Trophoblast cell (in vitro differentiated cells and primary cell): Measurements from ENCODE around the gene ZWINT. TPM values are rescaled to one million over a fixed set of nuclear protein-coding genes. Genes with fewer than 3 reads are reported as not detected.

Source experiments
- DNase-seq, 2 donors: peaks; one replicate each; pipeline ENCODE4 v3.0.0-alpha.2; 2016
- H2AFZ ChIP-seq: 2 replicates; pipeline ENCODE4 v1.6.1; 2013; ENCODE audit warnings: low read length, moderate library complexity, mild to moderate bottlenecking; ENCODE audit not compliant: insufficient read depth, poor library complexity
- H2AK5ac ChIP-seq: 2 replicates; pipeline ENCODE4 v1.6.1; 2013; ENCODE audit warnings: mild to moderate bottlenecking, low read length
- H2BK120ac ChIP-seq: 2 replicates; pipeline ENCODE4 v1.6.1; 2013; ENCODE audit warnings: low read length, mild to moderate bottlenecking, moderate library complexity; ENCODE audit not compliant: insufficient read depth, poor library complexity
- H2BK12ac ChIP-seq: 2 replicates; pipeline ENCODE4 v1.6.1; 2013; ENCODE audit warnings: mild to moderate bottlenecking, low read length, moderate library complexity
- H2BK5ac ChIP-seq: 2 replicates; pipeline ENCODE4 v1.6.1; 2013; ENCODE audit warnings: low read length, low read depth, moderate library complexity, mild to moderate bottlenecking; ENCODE audit not compliant: poor library complexity
- H3K14ac ChIP-seq: 2 replicates; pipeline ENCODE4 v1.6.1; 2013; ENCODE audit warnings: mild to moderate bottlenecking, low read length
- H3K18ac ChIP-seq: 2 replicates; pipeline ENCODE4 v1.6.1; 2013; ENCODE audit warnings: mild to moderate bottlenecking, low read length
- H3K23ac ChIP-seq: 2 replicates; pipeline ENCODE4 v1.6.1; 2013; ENCODE audit warnings: low read length
- H3K27ac ChIP-seq: 2 replicates; pipeline ENCODE4 v1.5.1; 2013; ENCODE audit warnings: low read depth, mild to moderate bottlenecking, inconsistent platforms, low read length, moderate library complexity
- H3K27me3 ChIP-seq: 2 replicates; pipeline ENCODE4 v1.6.1; 2013; ENCODE audit warnings: inconsistent platforms, mild to moderate bottlenecking, low read length, moderate library complexity; ENCODE audit not compliant: insufficient read depth
- H3K36me3 ChIP-seq, 2 experiments: 1 replicate in 1 of 2; 2 replicates in 1 of 2; pipeline ENCODE4 v1.6.1; 2013; ENCODE audit warnings: low read length in 2 of 2, mild to moderate bottlenecking in 2 of 2, moderate library complexity in 1 of 2; ENCODE audit not compliant: insufficient read depth in 2 of 2, control insufficient read depth in 1 of 2
- H3K4ac ChIP-seq: 2 replicates; pipeline ENCODE4 v1.6.1; 2013; ENCODE audit warnings: low read depth, mild to moderate bottlenecking, low read length, moderate library complexity
- H3K4me1 ChIP-seq, 2 experiments: 1 replicate in 1 of 2; 2 replicates in 1 of 2; pipeline ENCODE4 v1.6.1; 2013; ENCODE audit warnings: low read length in 2 of 2, mild to moderate bottlenecking in 2 of 2, moderate library complexity in 1 of 2; ENCODE audit not compliant: insufficient read depth in 2 of 2, control insufficient read depth in 1 of 2
- H3K4me2 ChIP-seq: 2 replicates; pipeline ENCODE4 v1.6.1; 2013; ENCODE audit warnings: inconsistent platforms, mild to moderate bottlenecking, low read length, moderate library complexity
- H3K4me3 ChIP-seq: 2 replicates; pipeline ENCODE4 v1.5.1; 2013; ENCODE audit warnings: mild to moderate bottlenecking, low read depth, low read length, inconsistent platforms
- H3K79me1 ChIP-seq: one replicate; pipeline ENCODE4 v1.6.1; 2013; ENCODE audit warnings: low read length
- H3K79me2 ChIP-seq: 2 replicates; pipeline ENCODE4 v1.6.1; 2013; ENCODE audit warnings: low read length, mild to moderate bottlenecking; ENCODE audit not compliant: control insufficient read depth, insufficient read depth, poor library complexity
- H3K9ac ChIP-seq: 2 replicates; pipeline ENCODE4 v1.6.1; 2013; ENCODE audit warnings: mild to moderate bottlenecking, low read length
- H3K9me3 ChIP-seq: 2 replicates; pipeline ENCODE4 v1.6.1; 2013; ENCODE audit warnings: low read depth, mild to moderate bottlenecking, control low read depth, inconsistent platforms, low read length; ENCODE audit not compliant: insufficient read depth
- H4K12ac ChIP-seq: 2 replicates; pipeline ENCODE4 v1.6.1; 2013; ENCODE audit warnings: low read depth, mild to moderate bottlenecking, low read length, moderate library complexity
- H4K8ac ChIP-seq: 2 replicates; pipeline ENCODE4 v1.6.1; 2013; ENCODE audit warnings: low read depth, mild to moderate bottlenecking, low read length, moderate library complexity
- H4K91ac ChIP-seq: one replicate; pipeline ENCODE4 v1.6.1; 2013; ENCODE audit warnings: low read depth, mild to moderate bottlenecking, low read length, moderate library complexity
- WGBS: extraction: QIAGEN DNeasy Blood & Tissue Kit; methylation state at CpG from one replicate; pipeline ENCODE4 v1.1.7; 2013; ENCODE audit warnings: missing lambda C conversion rate; ENCODE audit not compliant: insufficient read length, insufficient coverage; ENCODE audit errors: extremely low coverage; 5-methylcytosine and 5-hydroxymethylcytosine counted together
- polyA plus RNA-seq: library from polyadenylated mRNA; stranded (reverse); fragments of 200-250 nt; gene quantifications from 2 replicates; pipeline ENCODE4 v1.2.3, GENCODE V29; 2013

The ZWINT gene, protein sequence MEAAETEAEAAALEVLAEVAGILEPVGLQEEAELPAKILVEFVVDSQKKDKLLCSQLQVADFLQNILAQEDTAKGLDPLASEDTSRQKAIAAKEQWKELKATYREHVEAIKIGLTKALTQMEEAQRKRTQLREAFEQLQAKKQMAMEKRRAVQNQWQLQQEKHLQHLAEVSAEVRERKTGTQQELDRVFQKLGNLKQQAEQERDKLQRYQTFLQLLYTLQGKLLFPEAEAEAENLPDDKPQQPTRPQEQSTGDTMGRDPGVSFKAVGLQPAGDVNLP
- polyA plus RNA-seq: 38.0 and 39.0 TPM in 2 replicates

DNA sequence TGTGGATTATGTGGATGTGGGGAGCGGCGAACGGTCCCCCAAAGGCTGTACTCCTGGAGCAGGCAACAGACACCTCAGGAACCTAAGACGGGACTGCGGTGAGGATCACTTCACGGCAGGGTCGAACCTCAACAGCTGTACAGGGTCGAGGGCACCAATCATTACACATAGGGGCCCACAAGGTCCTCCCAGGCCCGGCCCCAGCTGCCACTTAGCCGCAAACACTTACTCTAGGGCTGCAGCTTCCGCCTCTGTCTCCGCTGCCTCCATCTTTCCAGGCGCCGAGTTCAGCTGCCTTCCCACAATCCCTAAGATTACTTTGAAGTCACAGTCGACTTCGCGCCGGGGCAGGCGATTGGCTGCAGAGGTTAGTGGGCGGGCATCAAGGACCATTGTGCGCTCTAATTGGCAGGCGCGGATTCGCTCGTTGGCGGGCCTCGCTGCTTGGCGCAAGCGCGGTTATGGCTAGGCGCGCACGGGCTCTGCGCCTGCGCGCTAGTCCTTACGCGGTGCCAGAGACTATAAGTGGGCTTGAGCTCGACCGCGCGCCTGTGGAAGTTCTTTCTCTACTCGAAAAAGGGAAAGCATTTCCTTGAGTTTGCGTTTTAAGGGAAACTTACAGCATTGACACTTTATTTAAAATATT is at the start of gene ZWINT:
ZWINT (minus strand) TSS at position 293 of the 646 bp plus-strand sequence; CDS start at position 270, 23 bp downstream.
- H2BK12ac ChIP-seq: no peak within 1 kb of the TSS
- peak within 1 kb of the TSS; percentile 71 for H3K4ac ChIP-seq
- peaks cover 18 to 23% of the 10 kb centered on the region in 2 experiments for H3K36me3 ChIP-seq
- no CpG with 5 or more reads among the region's 44 CpGs for WGBS
- H4K12ac ChIP-seq: peak within 1 kb of the TSS; percentile 61
- H2BK120ac ChIP-seq: no peak within 1 kb of the TSS
- H3K27ac ChIP-seq: no peak within 1 kb of the TSS
- H3K18ac ChIP-seq: peak within 1 kb of the TSS; percentile 71
- peak within 1 kb of the TSS; percentile 36 for H2BK5ac ChIP-seq
- peaks cover 4% of the 10 kb centered on the region for H3K79me2 ChIP-seq
- peak; percentile 99 for DNase-seq
- H3K9ac ChIP-seq: peak within 1 kb of the TSS; percentile 85
- peak within 1 kb of the TSS; percentile 31 for H4K91ac ChIP-seq
- H4K8ac ChIP-seq: peak within 1 kb of the TSS; percentile 86
- peaks cover 7% of the 10 kb centered on the region in 2 experiments for H3K4me1 ChIP-seq
- peak within 1 kb of the TSS; percentile 38 for H2AFZ ChIP-seq
- no peaks in the 10 kb centered on the region for H3K27me3 ChIP-seq
- peak within 1 kb of the TSS; percentile 72 for H3K4me2 ChIP-seq
- peak within 1 kb of the TSS; percentile 68 for H3K14ac ChIP-seq
- peaks cover 3% of the 10 kb centered on the region for H3K79me1 ChIP-seq
- H3K4me3 ChIP-seq: peak within 1 kb of the TSS; percentile 90
- H2AK5ac ChIP-seq: no peak within 1 kb of the TSS
- no peaks in the 10 kb centered on the region for H3K9me3 ChIP-seq
- no peak within 1 kb of the TSS for H3K23ac ChIP-seq

DNA sequence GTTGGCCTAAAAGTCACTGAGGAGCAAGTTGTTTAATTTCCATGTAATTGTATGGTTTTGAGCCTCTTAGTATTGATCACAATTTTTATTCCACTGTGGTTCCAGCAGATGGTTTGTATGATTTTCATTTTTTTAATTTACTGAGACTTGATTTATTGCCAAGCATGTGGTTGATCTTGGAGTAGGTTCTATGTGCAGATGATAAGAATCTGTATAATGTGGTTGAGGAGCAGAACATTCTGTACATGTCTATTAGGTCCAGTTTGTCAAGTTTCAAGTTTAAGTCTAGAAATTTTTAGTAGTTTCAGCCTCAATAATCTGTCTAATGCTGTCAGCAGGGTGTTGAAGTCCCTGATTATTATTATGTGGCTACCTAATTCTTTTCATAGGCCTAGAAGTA is 22.7 kb upstream of the ZWINT start:
- Histone ChIP-seq H3K27me3 (no peaks in the 10 kb centered on the region), H4K8ac (no peak overlapping the region), H3K4ac (no peak overlapping the region), H4K91ac (no peak overlapping the region), H3K4me2 (no peak overlapping the region), H3K18ac (no peak overlapping the region), H3K23ac (no peak overlapping the region), H2AK5ac (no peak overlapping the region), H2BK12ac (no peak overlapping the region), H3K9me3 (no peaks in the 10 kb centered on the region), H3K79me1 (no peaks in the 10 kb centered on the region), H2AFZ (no peak overlapping the region), H3K4me3 (no peak overlapping the region), H3K79me2 (no peaks in the 10 kb centered on the region), H4K12ac (no peak overlapping the region), H3K9ac (no peak overlapping the region), H3K14ac (no peak overlapping the region), H3K27ac (no peak overlapping the region), H3K36me3 (no peaks in the 10 kb centered on the region), H2BK5ac (no peak overlapping the region), H3K4me1 (no peaks in the 10 kb centered on the region), H2BK120ac (no peak overlapping the region)
- no peak for DNase-seq

DNA sequence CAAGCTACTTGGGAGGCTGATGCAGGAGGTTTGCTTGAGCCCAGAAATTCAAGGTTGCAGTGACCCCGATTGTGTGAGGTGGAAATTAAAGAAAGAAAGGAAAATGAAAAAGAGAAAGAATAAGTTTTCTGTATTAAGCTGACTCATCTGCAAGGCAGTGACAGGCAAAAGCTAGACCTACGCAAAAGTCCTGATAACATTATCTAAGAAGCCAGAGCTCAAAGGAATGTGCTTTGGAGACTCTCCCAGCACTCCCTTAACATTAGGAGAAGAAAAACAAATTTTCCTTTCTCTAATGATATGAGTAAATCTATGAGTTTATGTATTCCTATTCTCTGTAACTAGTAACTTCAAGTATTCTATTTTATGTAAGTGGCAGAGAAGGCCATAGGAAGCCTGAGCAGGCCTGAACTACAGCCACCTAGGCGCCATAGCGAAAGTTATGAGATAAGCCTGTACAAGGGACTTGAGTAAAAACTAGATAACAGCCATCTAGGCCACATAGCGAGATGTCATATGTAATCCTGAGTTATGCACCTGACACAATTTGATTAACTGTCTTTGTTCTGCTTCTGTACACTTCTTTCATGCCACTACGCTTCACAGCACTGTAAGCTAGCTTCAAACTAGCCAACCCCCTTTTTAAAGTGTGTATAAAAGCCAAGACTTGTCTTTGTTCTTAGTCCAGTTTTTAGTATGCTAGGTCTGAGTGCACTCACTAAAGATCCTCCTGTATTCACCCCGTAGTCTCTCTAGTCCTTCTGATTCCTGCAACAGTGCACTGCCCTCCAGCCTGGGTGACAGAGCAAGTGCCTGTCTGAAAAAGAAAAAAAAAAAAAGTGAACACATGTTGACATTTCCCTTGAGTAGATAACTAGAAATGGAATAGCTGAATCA is 9.4 kb upstream of the ZWINT start:
- Histone ChIP-seq H2AK5ac (no peak overlapping the region), H3K9ac (no peak overlapping the region), H3K4ac (no peak overlapping the region), H3K4me2 (no peak overlapping the region), H3K14ac (no peak overlapping the region), H3K36me3 (no peaks in the 10 kb centered on the region), H3K27me3 (no peaks in the 10 kb centered on the region), H3K23ac (no peak overlapping the region), H2BK120ac (no peak overlapping the region), H2AFZ (no peak overlapping the region), H2BK12ac (no peak overlapping the region), H3K27ac (no peak overlapping the region), H2BK5ac (no peak overlapping the region), H3K79me2 (no peaks in the 10 kb centered on the region), H3K4me1 (no peaks in the 10 kb centered on the region), H3K9me3 (peaks cover 2% of the 10 kb centered on the region), H4K12ac (no peak overlapping the region), H3K79me1 (no peaks in the 10 kb centered on the region), H3K18ac (no peak overlapping the region), H3K4me3 (no peak overlapping the region), H4K8ac (no peak overlapping the region), H4K91ac (no peak overlapping the region)
- DNase-seq: peak in 1 of 2 donors; percentile 22
- WGBS: no CpG with 5 or more reads among the region's 7 CpGs

DNA sequence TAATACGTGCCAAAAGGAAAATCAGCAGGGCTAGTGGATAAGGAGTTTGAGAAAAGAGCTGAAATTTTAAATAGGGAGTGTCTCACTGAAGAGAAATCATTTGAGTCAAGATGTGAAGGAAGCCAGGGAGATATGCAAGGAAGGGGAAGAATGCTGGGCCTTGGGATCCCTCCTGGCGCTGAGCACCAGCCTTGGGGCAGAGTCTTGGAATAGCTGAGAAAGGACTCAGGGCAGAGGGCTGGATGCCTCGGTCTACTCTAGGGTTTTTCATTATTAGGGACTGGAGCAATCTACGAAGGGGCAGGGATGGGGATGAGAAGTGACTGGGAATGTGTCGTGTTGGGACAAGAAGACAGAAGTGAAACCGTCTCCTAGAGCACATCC is 484 bp downstream of the ZWINT start:
- Histone ChIP-seq H3K4me3 (peak overlapping the region; percentile 90), H3K27ac (no peak overlapping the region), H3K18ac (peak overlapping the region; percentile 71), H3K14ac (peak overlapping the region; percentile 68), H2AFZ (peak overlapping the region; percentile 38), H2AK5ac (no peak overlapping the region), H3K9me3 (no peaks in the 10 kb centered on the region), H2BK12ac (no peak overlapping the region), H3K4me1 (peaks cover 7% of the 10 kb centered on the region in 2 experiments), H4K8ac (peak overlapping the region; percentile 85), H3K4me2 (peak overlapping the region; percentile 67), H3K27me3 (no peaks in the 10 kb centered on the region), H3K23ac (no peak overlapping the region), H2BK5ac (peak overlapping the region; percentile 36), H3K79me1 (peaks cover 3% of the 10 kb centered on the region), H3K79me2 (peaks cover 4% of the 10 kb centered on the region), H3K9ac (peak overlapping the region; percentile 85), H3K4ac (peak overlapping the region; percentile 71), H4K91ac (peak overlapping the region; percentile 31), H2BK120ac (no peak overlapping the region), H3K36me3 (peaks cover 18 to 23% of the 10 kb centered on the region in 2 experiments), H4K12ac (peak overlapping the region; percentile 61)
- WGBS: no CpG with 5 or more reads among the region's 6 CpGs
- DNase-seq: peak; percentile 74 to 88
